IMR-90 (cell line): ENCODE measurements around the gene ASB5. TPM values are rescaled to one million over a fixed set of nuclear protein-coding genes. Genes with fewer than 3 reads are reported as not detected.
A peak's percentile ranks its signal among the peaks of the same experiment; 100 is the strongest.
"Not testable (repeated sequence)": the region's sequence is repeated elsewhere in the genome, so short reads cannot be mapped to it uniquely, and the experiment has no call there.

Experiments used
- ATAC-seq: fragments of 200-7000 bp; cut with Tn5 transposase; 2 replicates; pipeline ENCODE4 v1.9.1; 2020; ENCODE audit warnings: low read depth, mild to moderate bottlenecking, moderate library complexity
- BruUV-seq: library from RNA; stranded (reverse); fragments of 400-500 nt; replicated peaks from 2 replicates; lab custom pipeline; 2021; lab: Mats Ljungman, UMichigan
- CTCF ChIA-PET: fragments of 300-600 bp; formaldehyde crosslinking; extraction: SDS; loops from one replicate; lab custom pipeline; 2021; ENCODE audit warnings: antibody characterized with exemption; lab: Yijun Ruan, JAX
- POLR2A ChIA-PET: fragments of 300-600 bp; sonication (Branson Sonifier 250); formaldehyde crosslinking; loops from one replicate; lab custom pipeline; 2022; ENCODE audit warnings: antibody characterized with exemption; ENCODE audit not compliant: unreplicated experiment; lab: Charles Lee
- DNase-seq: peaks from one replicate; pipeline ENCODE4 v3.0.0; 2013
- H2AFZ ChIP-seq: replicated peaks from 2 replicates; pipeline ENCODE3; 2013; ENCODE audit warnings: low read length, mild to moderate bottlenecking; ENCODE audit not compliant: poor library complexity
- H2AK5ac ChIP-seq: 2 replicates; pipeline ENCODE4 v1.6.1; 2013; ENCODE audit warnings: low read depth, low read length, inconsistent platforms
- H2AK9ac ChIP-seq: replicated peaks from 2 replicates; pipeline ENCODE3; 2013; ENCODE audit warnings: mild to moderate bottlenecking, low read depth, low read length, moderate library complexity; ENCODE audit not compliant: poor library complexity
- H2BK120ac ChIP-seq: 2 replicates; pipeline ENCODE4 v1.6.1; 2013; ENCODE audit warnings: low read depth, low read length, inconsistent platforms
- H2BK15ac ChIP-seq: 3 replicates; pipeline ENCODE4 v1.6.1; 2013; ENCODE audit warnings: low read depth, low read length, inconsistent platforms
- H2BK20ac ChIP-seq: 2 replicates; pipeline ENCODE4 v1.6.1; 2013; ENCODE audit warnings: low read depth, mild to moderate bottlenecking, inconsistent platforms, low read length, moderate library complexity
- H2BK5ac ChIP-seq: 2 replicates; pipeline ENCODE4 v1.6.1; 2013; ENCODE audit warnings: mild to moderate bottlenecking, low read depth, low read length, inconsistent platforms; ENCODE audit not compliant: poor library complexity, severe bottlenecking
- H3K14ac ChIP-seq: replicated peaks from 2 replicates; pipeline ENCODE4 v1.6.1; 2013; ENCODE audit warnings: low read depth, low read length, inconsistent platforms
- H3K18ac ChIP-seq: 2 replicates; pipeline ENCODE4 v1.6.1; 2013; ENCODE audit warnings: low read depth, low read length, control low read depth
- H3K23ac ChIP-seq: 2 replicates; pipeline ENCODE4 v1.6.1; 2013; ENCODE audit warnings: low read depth, low read length, inconsistent platforms
- H3K27ac ChIP-seq: 2 replicates; pipeline ENCODE4 v1.5.1; 2013; ENCODE audit warnings: mild to moderate bottlenecking, control low read depth, low read length; ENCODE audit not compliant: insufficient read depth
- H3K27me3 ChIP-seq: 2 replicates; pipeline ENCODE4 v1.6.1; 2013; ENCODE audit warnings: low read length; ENCODE audit not compliant: control insufficient read depth, insufficient read depth
- H3K36me3 ChIP-seq: 2 replicates; pipeline ENCODE4 v1.6.1; 2013; ENCODE audit warnings: low read length, mixed read lengths; ENCODE audit not compliant: control insufficient read depth, insufficient read depth
- H3K4ac ChIP-seq: 2 replicates; pipeline ENCODE4 v1.6.1; 2013; ENCODE audit warnings: low read depth, low read length, inconsistent platforms
- H3K4me1 ChIP-seq: 2 replicates; pipeline ENCODE4 v1.6.1; 2013; ENCODE audit warnings: low read length, mixed read lengths; ENCODE audit not compliant: control insufficient read depth, insufficient read depth
- H3K4me2 ChIP-seq: 2 replicates; pipeline ENCODE4 v1.6.1; 2013; ENCODE audit warnings: low read depth, mild to moderate bottlenecking, control low read depth, low read length, moderate library complexity
- H3K4me3 ChIP-seq: 2 replicates; pipeline ENCODE4 v1.5.1; 2013; ENCODE audit warnings: low read depth, mild to moderate bottlenecking, control low read depth, low read length, moderate library complexity; ENCODE audit not compliant: insufficient read depth
- H3K56ac ChIP-seq: 2 replicates; pipeline ENCODE4 v1.6.1; 2013; ENCODE audit warnings: low read length, inconsistent platforms; ENCODE audit not compliant: insufficient read depth; ENCODE audit errors: extremely low read depth
- H3K79me1 ChIP-seq, 2 experiments: 2 replicates each; pipeline ENCODE4 v1.6.1; 2013; ENCODE audit warnings: low read length in 2 of 2, inconsistent platforms in 1 of 2, low read depth in 1 of 2
- H3K9ac ChIP-seq: 2 replicates; pipeline ENCODE4 v1.6.1; 2013; ENCODE audit warnings: low read depth, low read length, control low read depth
- H3K9me1 ChIP-seq: 2 replicates; pipeline ENCODE4 v1.6.1; 2013; ENCODE audit warnings: low read length, inconsistent platforms; ENCODE audit not compliant: insufficient read depth
- H3K9me3 ChIP-seq: 2 replicates; pipeline ENCODE4 v1.6.1; 2013; ENCODE audit warnings: low read length; ENCODE audit not compliant: control insufficient read depth, insufficient read depth
- H4K20me1 ChIP-seq: 2 replicates; pipeline ENCODE4 v1.6.1; 2013; ENCODE audit warnings: low read length, inconsistent platforms; ENCODE audit not compliant: insufficient read depth
- H4K5ac ChIP-seq: 2 replicates; pipeline ENCODE4 v1.6.1; 2013; ENCODE audit warnings: mild to moderate bottlenecking, low read depth, low read length, control low read depth
- H4K8ac ChIP-seq, 2 experiments: 2 replicates each; pipeline ENCODE4 v1.6.1; 2013; ENCODE audit warnings: low read depth in 2 of 2, low read length in 2 of 2, control low read depth in 1 of 2, inconsistent platforms in 1 of 2
- H4K91ac ChIP-seq: 2 replicates; pipeline ENCODE4 v1.6.1; 2013; ENCODE audit warnings: low read depth, low read length, inconsistent platforms; ENCODE audit not compliant: insufficient read depth
- NFE2L2 ChIP-seq: fragments of 150-350 bp; IDR thresholded peaks from 2 replicates; pipeline ENCODE4 v1.6.1; 2016; ENCODE audit warnings: low read depth, mild to moderate bottlenecking, low read length
- RCOR1 ChIP-seq: IDR thresholded peaks from 2 replicates; pipeline ENCODE4 v1.6.1; 2012; ENCODE audit warnings: mild to moderate bottlenecking, low read length, improper control_type of control experiment; ENCODE audit not compliant: insufficient replicate concordance
- RFX5 ChIP-seq: IDR thresholded peaks from 2 replicates; pipeline ENCODE4 v1.8.0; 2012; ENCODE audit warnings: low read depth, mild to moderate bottlenecking, low read length, moderate library complexity
- SMC3 ChIP-seq: fragments of 150-350 bp; IDR thresholded peaks from 2 replicates; pipeline ENCODE4 v1.6.1; 2016; ENCODE audit warnings: low read depth, mild to moderate bottlenecking, antibody characterized with exemption, low read length, moderate library complexity
- WGBS, 2 experiments: methylation state at CpG; one replicate each; pipeline versions ENCODE4 v1.1.5 to v1.1.7; 2013; ENCODE audit warnings: missing lambda C conversion rate in 2 of 2; ENCODE audit not compliant: insufficient read length in 1 of 2; ENCODE audit errors: extremely low coverage in 2 of 2; 5-methylcytosine and 5-hydroxymethylcytosine counted together
- dilution Hi-C: fragments of 300-500 bp; cut with HindIII; formaldehyde crosslinking; loops from one replicate; pipeline ENCODE4 v1.14.3; 2018; ENCODE audit warnings: low sequenced_read_pairs; ENCODE audit not compliant: unreplicated experiment
- in situ Hi-C: fragments of 300-500 bp; cut with MboI; formaldehyde crosslinking; loops from 3 replicates; pipeline ENCODE4 v1.14.3; 2019; ENCODE audit warnings: low sequenced_read_pairs, inconsistent platforms, mixed read lengths
- intact Hi-C: fragments of 100-400 bp; cut with micrococcal nuclease; formaldehyde crosslinking; loops from 2 replicates; pipeline ENCODE4 v1.10.0; 2022
- polyA plus RNA-seq, 3 experiments: library from polyadenylated mRNA; depleted of rRNA; stranded (reverse); fragments of >200 nt; gene quantifications; 2 replicates each; pipeline ENCODE4 v1.2.3, GENCODE V29; 2012; ENCODE audit warnings: low replicate concordance in 1 of 3
- total RNA-seq: library from RNA; depleted of rRNA; stranded (reverse); fragments of >200 nt; gene quantifications from 2 replicates; pipeline ENCODE4 v1.2.3, GENCODE V29; 2012

ASB5 gene
- total and polyA plus RNA-seq, 2 of the 4 experiments (the other 2 are of a cell fraction) = 0.18 to 0.21 TPM

GRCh38 chr4:176286728-176287127 is 17.7 kb upstream of the ASB5 start:
- Histone ChIP-seq H4K91ac (peak overlapping the region; percentile 31; the same call in 1 of the 2 replicates), H2BK5ac (no peak overlapping the region), H2AFZ (peak overlapping the region; percentile 35), H3K9me3 (no peaks in the 10 kb centered on the region), H3K4me3 (no peak overlapping the region), H2BK20ac (peak overlapping the region; percentile 16), H2AK5ac (0 out of 2 replicates have a peak overlapping the region, but pooled peaks have one; percentile 3), H3K27me3 (no peaks in the 10 kb centered on the region), H2BK15ac (peak overlapping the region; percentile 36; the same call in 1 of the 3 replicates), H4K8ac (peak overlapping the region; percentile 24 to 26; a peak in 2 of 4 replicates), H2AK9ac (no peak overlapping the region), H3K36me3 (no peaks in the 10 kb centered on the region), H2BK120ac (peak overlapping the region; percentile 35), H3K9me1 (no peaks in the 10 kb centered on the region), H3K27ac (peak overlapping the region; percentile 69; the same call in 1 of the 2 replicates), H3K18ac (peak overlapping the region; percentile 96), H3K56ac (no peak overlapping the region), H3K9ac (no peak overlapping the region), H3K4ac (peak overlapping the region; percentile 42; the same call in 1 of the 2 replicates), H3K79me1 (no peaks in the 10 kb centered on the region), H3K4me2 (peak overlapping the region; percentile 12; the same call in 1 of the 2 replicates), H3K23ac (no peak overlapping the region), H4K20me1 (no peaks in the 10 kb centered on the region), H4K5ac (peak overlapping the region; percentile 95), H3K14ac (no peak overlapping the region), H3K4me1 (peaks cover 6% of the 10 kb centered on the region)
- BruUV-seq = no TSS peak
- DNase-seq (peak; percentile 35), ATAC-seq (peak; percentile 78)
- WGBS, 2 experiments = 50% methylated on average over 2 of the region's 3 CpGs; no CpG with 5 or more reads in 1 of the 2 experiments
- intact Hi-C loops = no loop called here
- ChIA-PET POLR2A (no interaction called here), CTCF (interaction anchor here (1.2 to 1.5 kb wide), 2 partner anchors 9 to 13 kb away, joined by 4 to 5 read pairs; no protein-coding TSS in a partner anchor)
- in situ Hi-C loops = no loop called here
- TF ChIP-seq SMC3 = no peak
- TF ChIP-seq NFE2L2 = no peak
- no peak for TF ChIP-seq RFX5
- no peak for TF ChIP-seq RCOR1
- dilution Hi-C loops = no loop called here

DNA sequence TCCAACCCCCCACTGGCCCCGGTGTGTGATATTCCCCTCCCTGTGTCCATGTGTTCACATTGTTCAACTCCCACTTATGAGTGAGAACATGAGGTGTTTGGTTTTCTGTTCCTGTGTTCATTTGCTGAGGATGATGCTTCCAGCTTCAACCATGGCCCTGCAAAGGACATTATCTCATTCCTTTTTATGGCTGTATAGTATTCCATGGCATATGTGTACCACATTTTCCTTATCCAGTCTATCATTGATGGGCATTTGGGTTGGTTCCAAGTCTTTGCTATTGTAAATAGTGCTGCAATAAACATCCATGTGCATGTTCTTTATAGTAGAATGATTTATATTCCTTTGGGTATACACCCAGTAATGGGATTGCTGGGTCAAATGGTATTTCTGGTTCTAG is 10.5 kb upstream of the ASB5 start:
- H4K91ac ChIP-seq, H3K4me1 ChIP-seq, H3K56ac ChIP-seq, H3K14ac ChIP-seq, H3K9me1 ChIP-seq, CTCF ChIA-PET, H3K4me3 ChIP-seq, H2BK5ac ChIP-seq, H2BK15ac ChIP-seq, dilution Hi-C loops, H3K27me3 ChIP-seq, DNase-seq, H2BK120ac ChIP-seq, H2AK9ac ChIP-seq, H4K8ac ChIP-seq, H3K36me3 ChIP-seq, H2AFZ ChIP-seq, H3K23ac ChIP-seq, H3K4ac ChIP-seq, H2BK20ac ChIP-seq, H3K18ac ChIP-seq, H4K5ac ChIP-seq, H2AK5ac ChIP-seq, POLR2A ChIA-PET, BruUV-seq, H4K20me1 ChIP-seq, H3K9ac ChIP-seq, H3K9me3 ChIP-seq, H3K79me1 ChIP-seq, ATAC-seq, H3K27ac ChIP-seq, H3K4me2 ChIP-seq: not testable (repeated sequence)
- WGBS, 2 experiments = no CpG with 5 or more reads among the region's 1 CpG
- in situ Hi-C loops (loop anchor here (10.0 kb wide), 1 partner anchor 85 kb away; the partner anchor contains the start of gene SPATA4), intact Hi-C loops (loop anchor here (5.0 kb wide), 1 partner anchor 332 kb away; no protein-coding TSS in a partner anchor)
